ENCODE measurements around the gene PIM3.
A peak's percentile ranks its signal among the peaks of the same experiment; 100 is the strongest.

Gene PIM3

GRCh38 chr22:49954991-49955580, 5.5 kb upstream of the PIM3 start:
- H3K4me3 ChIP-seq (ENCODE audit: low read depth in 1 of 2, low read length in 2 of 2) = no peak overlapping the region
- H3K4me1 ChIP-seq (ENCODE audit: insufficient read depth, low read length) = peaks cover 5% of the 10 kb centered on the region
- no peak overlapping the region for H3K27ac ChIP-seq (ENCODE audit: low read depth, low read length)
- no peaks in the 10 kb centered on the region for H3K27me3 ChIP-seq (ENCODE audit: control insufficient read depth in 1 of 2, insufficient read depth in 2 of 2, low read length in 2 of 2)
- no peaks in the 10 kb centered on the region for H3K9me3 ChIP-seq (ENCODE audit: low read length)
- H3K36me3 ChIP-seq (ENCODE audit: insufficient read depth, low read length) = no peaks in the 10 kb centered on the region
- no peak overlapping the region for H3K9ac ChIP-seq (ENCODE audit: low read length)

DNA sequence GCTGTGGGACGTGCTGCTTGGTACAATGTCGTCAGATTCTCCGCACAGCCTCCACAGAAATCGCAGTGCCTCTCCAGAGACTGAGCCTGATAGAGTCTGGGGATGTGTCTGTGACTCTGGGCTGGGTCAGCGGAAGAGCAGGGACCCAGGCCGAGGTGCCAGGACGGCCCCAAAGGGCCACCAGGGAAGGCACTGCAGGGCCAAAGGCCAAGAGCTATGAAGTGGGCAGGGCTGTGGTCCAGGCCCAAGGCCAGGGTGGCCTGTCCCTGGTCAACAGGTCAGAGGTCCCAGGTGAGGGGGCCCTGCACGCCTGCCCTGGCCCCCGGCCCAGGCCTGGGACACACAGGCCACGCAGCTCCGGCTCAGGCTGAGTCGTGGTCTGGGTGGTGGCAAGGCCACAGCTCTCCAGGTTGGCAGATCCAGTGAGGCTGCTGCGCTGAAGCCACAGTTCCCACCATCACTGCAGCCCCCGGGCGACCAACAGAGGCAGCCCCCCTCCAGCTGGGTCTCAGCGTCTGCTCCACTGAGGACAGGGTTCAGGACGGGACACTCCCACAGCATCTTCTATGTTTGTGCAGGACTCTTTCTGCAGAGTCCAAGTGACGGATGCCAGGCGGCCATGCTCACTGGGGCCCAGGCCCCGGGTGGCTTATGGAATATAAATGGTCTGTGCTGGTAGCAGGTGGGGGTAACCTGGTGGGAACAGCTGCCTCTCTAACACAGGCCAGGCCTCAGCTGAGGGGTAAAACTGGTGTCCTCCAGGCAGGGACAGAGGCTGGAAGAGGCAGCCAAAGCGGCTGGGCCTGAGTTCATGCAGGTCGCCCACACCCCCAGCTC, 4.8 kb upstream of the PIM3 start:
- Histone ChIP-seq H3K9me3 (ENCODE audit: low read length) (no peaks in the 10 kb centered on the region), H3K4me3 (ENCODE audit: low read depth in 1 of 2, low read length in 2 of 2) (no peak overlapping the region), H3K9ac (ENCODE audit: low read length) (no peak overlapping the region), H3K36me3 (ENCODE audit: insufficient read depth, low read length) (no peaks in the 10 kb centered on the region), H3K4me1 (ENCODE audit: insufficient read depth, low read length) (peaks cover 5% of the 10 kb centered on the region), H3K27ac (ENCODE audit: low read depth, low read length) (no peak overlapping the region), H3K27me3 (ENCODE audit: control insufficient read depth in 1 of 2, insufficient read depth in 2 of 2, low read length in 2 of 2) (no peaks in the 10 kb centered on the region)

GRCh38 chr22:49956418-49956770, 4.2 kb upstream of the PIM3 start:
- Histone ChIP-seq H3K9ac (ENCODE audit: low read length) (no peak overlapping the region), H3K36me3 (ENCODE audit: insufficient read depth, low read length) (no peaks in the 10 kb centered on the region), H3K4me1 (ENCODE audit: insufficient read depth, low read length) (peaks cover 5% of the 10 kb centered on the region), H3K9me3 (ENCODE audit: low read length) (no peaks in the 10 kb centered on the region), H3K4me3 (ENCODE audit: low read depth in 1 of 2, low read length in 2 of 2) (no peak overlapping the region), H3K27ac (ENCODE audit: low read depth, low read length) (no peak overlapping the region), H3K27me3 (ENCODE audit: control insufficient read depth in 1 of 2, insufficient read depth in 2 of 2, low read length in 2 of 2) (no peaks in the 10 kb centered on the region)

DNA sequence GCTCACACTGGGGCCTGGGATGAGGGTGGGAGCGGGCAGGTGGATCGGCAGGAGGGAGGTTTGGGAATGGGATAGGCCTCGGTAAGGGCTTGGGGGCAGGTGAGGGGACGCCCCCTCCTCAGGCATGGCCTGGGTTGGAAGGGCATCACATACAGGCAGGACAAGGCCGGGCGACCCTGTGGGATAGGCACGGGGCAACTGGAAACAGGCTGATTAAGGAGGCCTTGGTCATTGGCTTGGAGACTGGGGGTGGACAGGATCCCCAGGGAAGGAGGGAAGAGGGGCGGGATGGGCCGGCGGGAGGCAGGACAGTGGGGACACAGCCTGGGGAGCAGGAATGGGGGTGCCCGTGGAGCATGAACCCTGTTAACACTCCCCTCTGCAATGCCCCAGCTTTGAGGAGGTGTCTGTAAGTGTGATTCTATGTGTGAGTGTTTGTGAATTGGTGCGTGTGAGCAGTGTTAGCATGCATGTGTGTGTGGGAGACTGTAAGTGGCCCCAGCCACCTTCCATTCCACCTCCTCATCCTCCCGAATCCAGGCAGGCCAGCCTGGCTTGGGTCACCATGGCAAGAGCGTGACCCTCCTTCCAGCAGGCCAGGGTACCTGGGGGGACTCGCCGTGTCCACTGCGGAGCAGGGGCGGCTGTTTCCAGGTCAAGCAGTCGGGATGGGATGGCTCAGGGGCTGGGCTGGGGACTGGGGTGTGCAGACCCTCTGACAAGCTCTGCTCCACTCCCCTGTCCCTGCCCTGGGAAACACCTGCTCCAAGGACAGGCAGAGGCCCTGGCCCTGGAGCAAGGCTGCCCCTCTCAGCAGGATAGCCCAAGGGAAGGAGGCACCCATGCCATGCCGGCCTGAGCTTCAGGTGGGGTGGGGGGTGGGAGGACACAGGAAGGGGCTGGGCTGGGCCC, 3.4 kb upstream of the PIM3 start:
- peaks cover 5% of the 10 kb centered on the region for H3K4me1 ChIP-seq (ENCODE audit: insufficient read depth, low read length)
- no peaks in the 10 kb centered on the region for H3K36me3 ChIP-seq (ENCODE audit: insufficient read depth, low read length)

DNA sequence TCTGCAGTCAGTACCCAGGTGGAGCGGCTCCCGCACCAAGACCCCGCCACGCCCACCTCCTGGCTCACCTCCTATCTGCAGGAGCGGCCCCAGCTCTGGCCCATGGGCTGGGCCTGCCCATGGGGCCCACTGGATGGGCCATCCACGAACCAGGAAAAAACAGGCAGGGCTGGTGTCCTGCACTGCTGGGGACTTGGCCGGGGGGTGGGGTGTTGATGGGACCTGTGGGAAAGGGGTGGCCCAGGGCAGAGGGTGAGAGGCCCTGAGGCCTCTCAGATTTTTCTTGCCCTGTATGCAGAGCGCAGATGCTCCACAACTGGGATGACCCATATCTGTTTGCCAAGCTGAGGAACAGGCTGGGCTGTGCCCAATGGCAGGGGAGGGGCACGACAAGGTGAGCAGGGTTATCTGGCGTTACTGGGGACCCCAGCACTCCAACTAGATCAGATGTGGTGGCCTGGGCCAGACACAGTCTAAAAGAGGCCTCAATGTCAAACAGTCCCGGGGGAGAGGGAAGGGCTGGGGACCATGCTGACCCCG, 2.7 kb upstream of the PIM3 start:
- H3K4me1 ChIP-seq (ENCODE audit: insufficient read depth, low read length) = peaks cover 8% of the 10 kb centered on the region
- no peaks in the 10 kb centered on the region for H3K27me3 ChIP-seq (ENCODE audit: control insufficient read depth in 1 of 2, insufficient read depth in 2 of 2, low read length in 2 of 2)
- H3K27ac ChIP-seq (ENCODE audit: low read depth, low read length) = no peak overlapping the region
- peaks cover under 1% of the 10 kb centered on the region for H3K36me3 ChIP-seq (ENCODE audit: insufficient read depth, low read length)
- no peaks in the 10 kb centered on the region for H3K9me3 ChIP-seq (ENCODE audit: low read length)
- no peak overlapping the region for H3K9ac ChIP-seq (ENCODE audit: low read length)
- no peak overlapping the region for H3K4me3 ChIP-seq (ENCODE audit: low read depth in 1 of 2, low read length in 2 of 2)

More for the DNA sequence above, 3.4 kb upstream of the PIM3 start:
- no peaks in the 10 kb centered on the region for H3K9me3 ChIP-seq (ENCODE audit: low read length)
- H3K27ac ChIP-seq (ENCODE audit: low read depth, low read length) = no peak overlapping the region
- H3K9ac ChIP-seq (ENCODE audit: low read length) = no peak overlapping the region
- no peaks in the 10 kb centered on the region for H3K27me3 ChIP-seq (ENCODE audit: control insufficient read depth in 1 of 2, insufficient read depth in 2 of 2, low read length in 2 of 2)
- H3K4me3 ChIP-seq (ENCODE audit: low read depth in 1 of 2, low read length in 2 of 2) = no peak overlapping the region

DNA sequence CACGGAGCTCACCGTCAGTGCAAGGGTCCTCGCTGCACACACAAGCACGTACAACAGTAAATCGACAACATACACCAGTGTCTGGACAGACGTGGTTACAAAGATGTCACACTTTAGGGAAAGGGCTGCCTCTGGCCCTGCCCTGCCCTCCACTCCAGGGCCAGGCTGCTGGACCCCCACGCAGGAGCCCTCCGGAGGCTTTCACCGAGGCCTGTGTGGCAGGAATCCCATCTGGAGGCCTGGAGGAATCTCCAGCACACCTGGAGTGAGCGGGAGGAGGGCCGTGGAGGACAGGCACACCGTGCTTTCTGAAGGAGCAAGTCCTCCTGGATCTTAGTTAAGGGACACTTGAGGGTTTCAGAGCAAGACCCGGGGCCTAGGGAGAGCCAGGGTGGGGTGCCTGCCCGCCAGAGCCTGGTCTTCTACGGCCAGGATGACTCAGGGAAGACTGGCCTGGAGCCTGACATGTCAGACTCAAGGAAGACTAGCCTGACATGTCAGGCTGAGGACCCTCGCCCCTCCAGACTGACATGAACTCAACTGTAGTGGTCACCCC, 2.1 kb upstream of the PIM3 start:
- H3K4me1 ChIP-seq (ENCODE audit: insufficient read depth, low read length) = peaks cover 14% of the 10 kb centered on the region

GRCh38 chr22:49958931-49959781, 1.4 kb upstream of the PIM3 start:
- Histone ChIP-seq H3K36me3 (ENCODE audit: insufficient read depth, low read length) (peaks cover 13% of the 10 kb centered on the region), H3K4me1 (ENCODE audit: insufficient read depth, low read length) (peaks cover 20% of the 10 kb centered on the region), H3K9ac (ENCODE audit: low read length) (no peak overlapping the region), H3K27me3 (ENCODE audit: control insufficient read depth in 1 of 2, insufficient read depth in 2 of 2, low read length in 2 of 2) (no peaks in the 10 kb centered on the region), H3K9me3 (ENCODE audit: low read length) (no peaks in the 10 kb centered on the region), H3K4me3 (ENCODE audit: low read depth in 1 of 2, low read length in 2 of 2) (peak overlapping the region; percentile 67 to 71), H3K27ac (ENCODE audit: low read depth, low read length) (no peak overlapping the region)

More for the DNA sequence above, 2.1 kb upstream of the PIM3 start:
- Histone ChIP-seq H3K36me3 (ENCODE audit: insufficient read depth, low read length) (peaks cover 5% of the 10 kb centered on the region), H3K9ac (ENCODE audit: low read length) (no peak overlapping the region), H3K27me3 (ENCODE audit: control insufficient read depth in 1 of 2, insufficient read depth in 2 of 2, low read length in 2 of 2) (no peaks in the 10 kb centered on the region), H3K27ac (ENCODE audit: low read depth, low read length) (no peak overlapping the region), H3K4me3 (ENCODE audit: low read depth in 1 of 2, low read length in 2 of 2) (no peak overlapping the region), H3K9me3 (ENCODE audit: low read length) (no peaks in the 10 kb centered on the region)

GRCh38 chr22:49959782-49960158, 802 bp upstream of the PIM3 start:
- peaks cover 21% of the 10 kb centered on the region for H3K4me1 ChIP-seq (ENCODE audit: insufficient read depth, low read length)
- H3K9ac ChIP-seq (ENCODE audit: low read length) = no peak overlapping the region

DNA sequence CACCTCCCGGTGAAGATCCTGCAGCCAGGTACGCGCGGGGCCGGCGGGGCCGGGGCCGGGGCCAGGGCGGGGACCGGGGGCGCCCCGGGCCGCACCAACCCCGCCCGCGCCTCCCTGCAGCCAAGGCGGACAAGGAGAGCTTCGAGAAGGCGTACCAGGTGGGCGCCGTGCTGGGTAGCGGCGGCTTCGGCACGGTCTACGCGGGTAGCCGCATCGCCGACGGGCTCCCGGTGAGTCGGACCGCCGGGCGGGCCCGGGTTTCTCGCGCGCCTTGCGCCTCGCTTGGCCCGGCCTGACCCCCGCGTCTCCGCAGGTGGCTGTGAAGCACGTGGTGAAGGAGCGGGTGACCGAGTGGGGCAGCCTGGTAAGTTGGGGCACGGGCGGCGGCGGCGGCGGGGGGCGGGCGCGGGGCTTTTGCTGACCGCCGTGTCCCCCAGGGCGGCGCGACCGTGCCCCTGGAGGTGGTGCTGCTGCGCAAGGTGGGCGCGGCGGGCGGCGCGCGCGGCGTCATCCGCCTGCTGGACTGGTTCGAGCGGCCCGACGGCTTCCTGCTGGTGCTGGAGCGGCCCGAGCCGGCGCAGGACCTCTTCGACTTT, 531 bp downstream of the PIM3 start:
- no peaks in the 10 kb centered on the region for H3K9me3 ChIP-seq (ENCODE audit: low read length)
- no peaks in the 10 kb centered on the region for H3K27me3 ChIP-seq (ENCODE audit: control insufficient read depth in 1 of 2, insufficient read depth in 2 of 2, low read length in 2 of 2)
- H3K9ac ChIP-seq (ENCODE audit: low read length) = peak overlapping the region; percentile 57
- H3K27ac ChIP-seq (ENCODE audit: low read depth, low read length) = peak overlapping the region; percentile 77
- H3K4me3 ChIP-seq (ENCODE audit: low read depth in 1 of 2, low read length in 2 of 2) = peak overlapping the region; percentile 68 to 75
- H3K36me3 ChIP-seq (ENCODE audit: insufficient read depth, low read length) = peaks cover 17% of the 10 kb centered on the region
- peaks cover 22% of the 10 kb centered on the region for H3K4me1 ChIP-seq (ENCODE audit: insufficient read depth, low read length)

More at GRCh38 chr22:49959782-49960158, 802 bp upstream of the PIM3 start:
- Histone ChIP-seq H3K9me3 (ENCODE audit: low read length) (no peaks in the 10 kb centered on the region), H3K27me3 (ENCODE audit: control insufficient read depth in 1 of 2, insufficient read depth in 2 of 2, low read length in 2 of 2) (no peaks in the 10 kb centered on the region), H3K4me3 (ENCODE audit: low read depth in 1 of 2, low read length in 2 of 2) (peak overlapping the region; percentile 67 to 71), H3K27ac (ENCODE audit: low read depth, low read length) (peak overlapping the region; percentile 85), H3K36me3 (ENCODE audit: insufficient read depth, low read length) (peaks cover 17% of the 10 kb centered on the region)

- Histone ChIP-seq H3K36me3 (ENCODE audit: insufficient read depth, low read length) (peaks cover 17% of the 10 kb centered on the region), H3K9ac (ENCODE audit: low read length) (peak overlapping the region; percentile 57), H3K27ac (ENCODE audit: low read depth, low read length) (peak overlapping the region; percentile 77), H3K9me3 (ENCODE audit: low read length) (no peaks in the 10 kb centered on the region), H3K27me3 (ENCODE audit: control insufficient read depth in 1 of 2, insufficient read depth in 2 of 2, low read length in 2 of 2) (no peaks in the 10 kb centered on the region), H3K4me1 (ENCODE audit: insufficient read depth, low read length) (peaks cover 27% of the 10 kb centered on the region), H3K4me3 (ENCODE audit: low read depth in 1 of 2, low read length in 2 of 2) (peak overlapping the region; percentile 68 to 75)
Observed at GRCh38 chr22:49961601-49962011, 1.0 kb downstream of the PIM3 start.

All from muscle layer of colon (tissue), 2 donors.